Measurements from ENCODE around the gene PTGES. TPM values are rescaled to one million over a fixed set of nuclear protein-coding genes. Genes with fewer than 3 reads are reported as not detected.

The PTGES gene
- 0.28 TPM in 1 of 2 replicates, not detected in the other for total RNA-seq (2011; cell fraction: chromatin; rRNA removed; ENCODE audit: low replicate concordance)
- total RNA-seq (2011; cell fraction: nucleolus; rRNA removed), result not detected in 2 replicates
- 0.22 TPM in 1 of 2 replicates, not detected in the other for total RNA-seq (2011; cell fraction: nucleoplasm; rRNA removed)
- 0.08 TPM in 1 of 2 replicates, not detected in the other for total RNA-seq (2014; rRNA removed)
- not detected in 2 replicates for total RNA-seq (2014; rRNA removed; fragmentation: Illumina TruSeq; extraction: Trizol)
- not detected in 2 replicates for total RNA-seq (2015; rRNA removed; fragmentation: Illumina TruSeq; extraction: Trizol)
- not detected in 2 replicates for total RNA-seq (2021)
- 0.05 and 0.13 TPM in 2 replicates for polyA plus RNA-seq (2011; rRNA removed)
- polyA plus RNA-seq (2011; cell fraction: cytosol; rRNA removed), result 0.21 and 0.25 TPM in 2 replicates
- polyA plus RNA-seq (2011; cell fraction: nucleus; rRNA removed), result 0.07 TPM in 1 of 2 replicates, not detected in the other
- polyA plus RNA-seq (2012), result 0.10 and 0.30 TPM in 2 replicates
- 0.11 TPM in 1 of 2 replicates, not detected in the other for polyA plus RNA-seq (2014; fragmentation: Illumina TruSeq; extraction: Trizol)
- not detected for polyA plus RNA-seq (2014; fragmentation: Nextera tagmentation; extraction: Ambion mirVana)
- not detected in 2 replicates for polyA plus RNA-seq (2014; rRNA removed)
- polyA minus RNA-seq (2011; rRNA and poly(A)+ RNA removed), result 0.09 and 0.18 TPM in 2 replicates
- polyA minus RNA-seq (2011; cell fraction: cytosol; rRNA and poly(A)+ RNA removed), result 0.76 and 1.2 TPM in 2 replicates
- 0.33 and 0.40 TPM in 2 replicates for polyA minus RNA-seq (2011; cell fraction: nucleus; rRNA and poly(A)+ RNA removed)
- Bru-seq, nascent RNA, result percentile 10 among the genes with signal in this experiment
- not detected for BruChase-seq, experiment 1, labeled RNA remaining after a 2-hour chase
- percentile 7 among the genes with signal in this experiment for BruChase-seq, experiment 2, labeled RNA remaining after a 6-hour chase
- long read RNA-seq, experiment 1, result 0 reads
- long read RNA-seq, experiment 2, result 0 reads
- long read RNA-seq, experiment 3, result 0 reads

GRCh38 chr9:129752900-129753729 lies at the start of gene PTGES:
PTGES (minus strand) TSS chr9:129753042; CDS start chr9:129753012, 30 bp downstream.
- no peak within 1 kb of the TSS for H3K27ac ChIP-seq (ENCODE audit: extremely low read depth, low read depth, low read length)
- TF ChIP-seq CEBPG (CRISPR knock-in tag; IDR thresholded peaks at IDR 0.05), result peak; percentile 8; the same call in 1 of the 2 replicates
- TF ChIP-seq CEBPG (tag; conservative IDR thresholded peaks at IDR 0.05 in 1 of 2, IDR thresholded peaks at IDR 0.05 in 1 of 2), result no peak
- TF ChIP-seq CREBBP (IDR thresholded peaks at IDR 0.05; ENCODE audit: low read depth, low read length), result no peak
- TF ChIP-seq MAX (CRISPR knock-in tag; IDR thresholded peaks at IDR 0.05), result peak; percentile 39; the same call in 1 of the 2 replicates
- TF ChIP-seq L3MBTL2 (IDR thresholded peaks at IDR 0.05), result peak; percentile 33; the same call in 1 of the 2 replicates
- peak; percentile 38; the same call in 1 of the 2 replicates for TF ChIP-seq CTBP1 (IDR thresholded peaks at IDR 0.05; ENCODE audit: borderline replicate concordance)
- TF ChIP-seq KLF13 (tag; IDR thresholded peaks at IDR 0.05; ENCODE audit: borderline replicate concordance, low read depth), result peak; percentile 12; the same call in 1 of the 2 replicates
- no peak for TF ChIP-seq RAD21 (CRISPR knock-in tag; conservative IDR thresholded peaks at IDR 0.05 in 1 of 2, IDR thresholded peaks at IDR 0.05 in 1 of 2)
- no peak for TF ChIP-seq ZNF785 (CRISPR knock-in tag; IDR thresholded peaks at IDR 0.05)
- no peak for TF ChIP-seq MCM3 (IDR thresholded peaks at IDR 0.05)
- peak in 1 of 2 experiments; percentile 36; a peak in 1 of 4 replicates for TF ChIP-seq MAZ (CRISPR knock-in tag; conservative IDR thresholded peaks at IDR 0.05 in 1 of 2, IDR thresholded peaks at IDR 0.05 in 1 of 2)
- TF ChIP-seq TBL1XR1 (IDR thresholded peaks at IDR 0.05; ENCODE audit: low read length in 2 of 2), result no peak
- peak; percentile 66 for TF ChIP-seq ZNF134 (CRISPR knock-in tag; conservative IDR thresholded peaks at IDR 0.05)
- no peak for TF ChIP-seq SLC30A9 (CRISPR knock-in tag; IDR thresholded peaks at IDR 0.05)
- 0 out of 2 replicates have a peak, but pooled peaks have one; percentile 32 for TF ChIP-seq ETV5 (CRISPR knock-in tag; IDR thresholded peaks at IDR 0.05; ENCODE audit: low read depth)
- TF ChIP-seq FOXJ3 (CRISPR knock-in tag; IDR thresholded peaks at IDR 0.05), result no peak
- peak; percentile 84 for TF ChIP-seq EGR1 (conservative IDR thresholded peaks at IDR 0.05)
- peak; percentile 70 to 76 for TF ChIP-seq NRF1 (conservative IDR thresholded peaks at IDR 0.05 in 1 of 2, IDR thresholded peaks at IDR 0.05 in 1 of 2)

More at GRCh38 chr9:129752900-129753729, at the start of gene PTGES:
- Histone ChIP-seq H3K27me3 (ENCODE audit: control insufficient read depth in 2 of 2, insufficient read depth in 2 of 2, low read length in 2 of 2) (peaks cover 37 to 72% of the 10 kb centered on the region in 2 experiments), H3K36me3 (ENCODE audit: control insufficient read depth, insufficient read depth, low read length) (no peaks in the 10 kb centered on the region), H4K20me1 (replicated peaks; ENCODE audit: control insufficient read depth, insufficient read depth, low read length) (no peaks in the 10 kb centered on the region), H3K79me2 (ENCODE audit: control insufficient read depth, insufficient read depth, low read length) (no peaks in the 10 kb centered on the region), H3K4me1 (replicated peaks in 1 of 2; ENCODE audit: control insufficient read depth in 2 of 2, insufficient read depth in 2 of 2, low read length in 2 of 2) (peaks cover 12 to 19% of the 10 kb centered on the region in 2 experiments; a peak in 4 of 5 replicates), H2AFZ (ENCODE audit: low read depth, low read length) (no peak within 1 kb of the TSS), H3K9me3 (replicated peaks; ENCODE audit: control insufficient read depth, insufficient read depth, low read depth, low read length) (no peaks in the 10 kb centered on the region), H3K4me2 (ENCODE audit: insufficient read depth, low read length) (peak within 1 kb of the TSS; percentile 11; the same call in 1 of the 2 replicates), H3K9me1 (ENCODE audit: control insufficient read depth, insufficient read depth, low read length) (no peaks in the 10 kb centered on the region), H3K9ac (ENCODE audit: insufficient read depth in 1 of 2, low read depth in 2 of 2, low read length in 2 of 2) (peak within 1 kb of the TSS in 1 of 2 experiments; percentile 80; a peak in 2 of 4 replicates), H3K4me3 (no peak within 1 kb of the TSS)
- peak; percentile 92 for ATAC-seq
- FAIRE-seq, result no peak
- in situ Hi-C loops (cut with MboI), result no loop called here
- ChIA-PET CTCF (ENCODE audit: low intra/inter-chr PET ratio) (no interaction called here), POLR2A (interaction anchor here (0.8 to 5.2 kb wide), 4 partner anchors 13 to 40 kb away, joined by 3 to 29 read pairs (median 4); no protein-coding TSS in a partner anchor)
- 3% methylated on average over 23 of the region's 23 CpGs for WGBS (ENCODE audit: insufficient coverage, low coverage, missing lambda C conversion rate)
- no TSS peak for BruUV-seq (replicated peaks)
- DNase-seq (ENCODE audit: extremely low read depth in 1 of 4, low spot score in 3 of 4), result peak; percentile 81 to 91 (median 86)
- intact Hi-C loops (cut with micrococcal nuclease), result no loop called here
